Testis (tissue), 3 donors: ENCODE data around the gene NDUFA8. TPM values are rescaled to one million over a fixed set of nuclear protein-coding genes. Genes with fewer than 3 reads are reported as not detected.
"Not testable (repeated sequence)": the region's sequence is repeated elsewhere in the genome, so short reads cannot be mapped to it uniquely, and the experiment has no call there.

Source experiments
- DNase-seq: peaks from one replicate; pipeline ENCODE4 v3.0.0-alpha.2; 2019
- H3K27ac ChIP-seq, 2 donors: fragments of 200-600 bp; sonication (generic); one replicate each; pipeline ENCODE4 v1.5.1; 2019
- H3K27me3 ChIP-seq: fragments of 200-600 bp; sonication (generic); one replicate; pipeline ENCODE4 v1.5.1; 2019
- H3K36me3 ChIP-seq: fragments of 200-600 bp; sonication (generic); one replicate; pipeline ENCODE4 v1.5.1; 2017; ENCODE audit warnings: low read depth; ENCODE audit errors: missing control alignments
- H3K4me1 ChIP-seq: fragments of 200-600 bp; sonication (generic); one replicate; pipeline ENCODE4 v1.5.1; 2019
- H3K4me3 ChIP-seq, 2 donors: fragments of 200-600 bp; sonication (generic); one replicate each; pipeline ENCODE4 v1.5.1; 2017 to 2019
- H3K9me3 ChIP-seq: fragments of 200-600 bp; sonication (generic); one replicate; pipeline ENCODE4 v1.5.1; 2017
- POLR2A ChIP-seq: fragments of 450-650 bp; IDR thresholded peaks from one replicate; pipeline ENCODE4 v1.6.1; 2017; ENCODE audit warnings: antibody characterized with exemption, mild to moderate bottlenecking, moderate library complexity
- WGBS, 2 donors: methylation state at CpG; one replicate each; pipeline ENCODE4 v1.1.5; 2018; 5-methylcytosine and 5-hydroxymethylcytosine counted together
- intact Hi-C: fragments of 100-400 bp; cut with DNase I; formaldehyde crosslinking; loops from one replicate; pipeline ENCODE4 v1.15.1; 2023; ENCODE audit warnings: low total_unique reads
- polyA plus RNA-seq: library from polyadenylated mRNA; stranded (reverse); fragments of 350-450 nt; fragmentation: Illumina TruSeq; extraction: RNeasy Lipid Tissue Mini Kit (QIAGEN cat#74804); gene quantifications from one replicate; pipeline ENCODE4 v1.2.3, GENCODE V29; 2014; ENCODE audit warnings: low read depth, low replicate concordance; ENCODE audit not compliant: insufficient read depth
- total RNA-seq, 2 donors: library from RNA; depleted of rRNA; stranded (reverse); fragments of >200 nt; gene quantifications; one replicate each; pipeline ENCODE4 v1.2.3, GENCODE V29; 2016
- TF ChIP-seq, protein P1 (sequence below), 3 experiments: fragments of 450-650 bp in 2 of 3; fragments of 200-600 bp in 1 of 3; sonication (generic) in 1 of 3; IDR thresholded peaks; one replicate each; pipeline ENCODE4 v1.5.1; 2016 to 2019; ENCODE audit warnings: antibody characterized with exemption in 3 of 3, mild to moderate bottlenecking in 2 of 3, moderate library complexity in 1 of 3

NDUFA8 gene
- total and polyA plus RNA-seq, 3 donors from 2014 or later: 59.4 to 219 (median 62.1) TPM

DNA sequence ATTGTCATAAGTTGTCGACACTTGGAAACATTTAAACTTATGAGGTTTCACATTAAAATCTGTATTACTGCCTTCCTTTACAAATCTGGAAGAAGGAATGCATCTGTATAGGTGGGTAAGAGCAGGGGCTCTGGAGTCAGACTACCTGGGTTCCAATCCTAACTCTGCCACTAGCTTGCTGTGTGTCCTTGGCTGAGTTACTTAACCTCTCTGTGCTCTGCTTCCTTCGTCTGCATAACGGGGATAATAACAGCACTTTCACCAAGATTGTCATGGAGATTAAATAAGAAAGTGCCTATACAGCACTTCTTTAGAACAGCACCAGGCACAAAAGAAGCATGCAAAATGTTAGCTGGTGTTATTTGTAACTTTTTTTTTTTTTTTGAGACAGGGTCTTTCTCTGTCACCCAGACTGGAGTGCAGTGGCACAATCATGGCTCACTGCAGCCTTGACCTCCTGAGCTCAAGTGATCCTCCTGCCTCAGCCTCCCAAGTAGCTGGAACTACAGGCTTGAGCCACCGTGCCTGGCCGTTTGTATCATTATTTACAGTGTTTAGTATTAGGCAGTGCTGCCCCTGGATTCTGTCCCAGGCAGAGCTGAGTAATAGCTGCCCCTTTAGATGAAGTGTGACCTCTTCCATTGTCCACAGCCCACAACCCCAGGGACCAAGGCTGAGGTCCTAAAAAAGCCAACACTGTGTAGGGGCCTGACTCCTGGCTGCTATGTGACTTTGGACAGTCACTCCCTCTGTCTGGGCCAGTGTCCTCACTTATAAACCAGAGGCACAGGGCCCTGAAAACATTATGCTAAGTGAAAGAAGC is 41.0 kb downstream of the NDUFA8 start:
- Histone ChIP-seq H3K9me3 (no peaks in the 10 kb centered on the region), H3K27ac (no peak overlapping the region), H3K4me3 (no peak overlapping the region), H3K36me3 (no peaks in the 10 kb centered on the region), H3K4me1 (no peaks in the 10 kb centered on the region), H3K27me3 (no peaks in the 10 kb centered on the region)
- TF ChIP-seq, protein P1, sequence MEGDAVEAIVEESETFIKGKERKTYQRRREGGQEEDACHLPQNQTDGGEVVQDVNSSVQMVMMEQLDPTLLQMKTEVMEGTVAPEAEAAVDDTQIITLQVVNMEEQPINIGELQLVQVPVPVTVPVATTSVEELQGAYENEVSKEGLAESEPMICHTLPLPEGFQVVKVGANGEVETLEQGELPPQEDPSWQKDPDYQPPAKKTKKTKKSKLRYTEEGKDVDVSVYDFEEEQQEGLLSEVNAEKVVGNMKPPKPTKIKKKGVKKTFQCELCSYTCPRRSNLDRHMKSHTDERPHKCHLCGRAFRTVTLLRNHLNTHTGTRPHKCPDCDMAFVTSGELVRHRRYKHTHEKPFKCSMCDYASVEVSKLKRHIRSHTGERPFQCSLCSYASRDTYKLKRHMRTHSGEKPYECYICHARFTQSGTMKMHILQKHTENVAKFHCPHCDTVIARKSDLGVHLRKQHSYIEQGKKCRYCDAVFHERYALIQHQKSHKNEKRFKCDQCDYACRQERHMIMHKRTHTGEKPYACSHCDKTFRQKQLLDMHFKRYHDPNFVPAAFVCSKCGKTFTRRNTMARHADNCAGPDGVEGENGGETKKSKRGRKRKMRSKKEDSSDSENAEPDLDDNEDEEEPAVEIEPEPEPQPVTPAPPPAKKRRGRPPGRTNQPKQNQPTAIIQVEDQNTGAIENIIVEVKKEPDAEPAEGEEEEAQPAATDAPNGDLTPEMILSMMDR (IDR thresholded peaks at IDR 0.05): no peak
- TF ChIP-seq POLR2A: no peak
- 81 to 86% methylated on average over 5 of the region's 5 CpGs for WGBS, 2 donors
- no peak for DNase-seq
- intact Hi-C loops: no loop called here

GRCh38 chr9:122117241-122117640 is 42.3 kb downstream of the NDUFA8 start:
- intact Hi-C loops, H3K36me3 ChIP-seq, H3K4me3 ChIP-seq, H3K27me3 ChIP-seq, H3K4me1 ChIP-seq, DNase-seq, H3K9me3 ChIP-seq, H3K27ac ChIP-seq: not testable (repeated sequence)
- 77 to 85% methylated on average over 9 of the region's 9 CpGs for WGBS, 2 donors

DNA sequence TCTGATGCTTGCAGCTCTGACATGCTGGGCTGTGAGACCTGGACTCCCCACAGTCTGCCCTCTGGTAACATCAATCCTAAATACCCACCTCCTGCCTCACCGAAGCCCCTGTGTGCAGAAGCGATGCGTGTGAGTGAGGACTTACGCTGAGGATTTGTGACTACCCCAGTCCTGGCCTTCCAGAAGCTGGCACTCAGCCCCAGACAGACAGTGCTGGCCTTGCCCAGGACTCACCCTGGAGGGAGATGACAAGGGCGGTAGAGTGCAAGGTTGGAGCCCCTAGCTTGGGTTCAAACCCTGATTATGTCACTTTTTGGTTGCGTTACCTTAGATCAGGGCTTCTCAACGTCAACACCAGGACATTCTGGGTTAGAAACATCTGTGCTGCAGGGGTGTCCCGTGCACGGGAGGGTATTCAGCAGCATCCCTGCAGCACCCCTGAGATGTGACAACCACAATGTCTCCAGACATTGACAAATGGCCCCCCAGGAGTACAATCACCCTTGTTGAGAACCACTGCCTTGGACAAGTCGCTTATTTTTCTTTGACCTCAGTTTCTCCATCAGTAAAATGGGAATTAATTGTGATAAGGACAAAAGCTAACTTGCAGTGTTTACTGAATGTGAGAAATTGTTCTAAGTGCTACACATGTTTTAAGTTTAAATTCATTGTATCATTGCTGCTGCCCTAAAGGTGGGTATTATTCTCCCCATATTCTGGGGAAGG is 43.0 kb downstream of the NDUFA8 start:
- Histone ChIP-seq H3K4me3 (no peak overlapping the region), H3K27ac (no peak overlapping the region), H3K36me3 (no peaks in the 10 kb centered on the region), H3K27me3 (no peaks in the 10 kb centered on the region), H3K9me3 (no peaks in the 10 kb centered on the region), H3K4me1 (no peaks in the 10 kb centered on the region)
- WGBS, 2 donors: 88 to 89% methylated on average over 6 to 10 of the region's 10 CpGs
- intact Hi-C loops: no loop called here
- DNase-seq: no peak
- TF ChIP-seq, protein P1 (IDR thresholded peaks at IDR 0.05): no peak
- no peak for TF ChIP-seq POLR2A

DNA sequence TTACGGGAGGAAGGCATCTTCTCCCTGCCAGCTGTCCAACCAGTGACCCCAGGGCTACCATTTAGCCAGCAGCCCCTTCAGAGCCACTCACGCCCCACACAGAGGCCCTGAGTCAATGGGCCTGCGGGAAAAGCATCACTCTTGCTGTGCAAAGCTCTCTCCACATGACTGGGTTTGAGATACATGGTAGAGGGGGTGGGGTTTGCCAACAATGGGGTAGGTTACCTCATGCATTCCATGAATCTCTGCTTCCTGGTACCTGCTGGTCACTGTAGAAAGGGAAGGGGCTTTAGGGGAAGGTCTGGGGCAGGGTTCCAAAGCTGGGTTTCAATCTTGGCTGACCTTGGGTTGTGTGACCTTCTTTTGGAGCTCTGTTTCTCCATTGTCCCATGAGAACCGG is 43.5 kb downstream of the NDUFA8 start:
- Histone ChIP-seq H3K9me3 (no peaks in the 10 kb centered on the region), H3K36me3 (no peaks in the 10 kb centered on the region), H3K4me1 (no peaks in the 10 kb centered on the region), H3K27me3 (no peaks in the 10 kb centered on the region), H3K27ac (no peak overlapping the region), H3K4me3 (no peak overlapping the region)
- TF ChIP-seq, protein P1 (IDR thresholded peaks at IDR 0.05): no peak
- no peak for TF ChIP-seq POLR2A
- WGBS, 2 donors: 71% methylated on average over 4 of the region's 4 CpGs; no CpG with 5 or more reads in 1 of the 2 donors
- DNase-seq: no peak
- intact Hi-C loops: no loop called here

DNA sequence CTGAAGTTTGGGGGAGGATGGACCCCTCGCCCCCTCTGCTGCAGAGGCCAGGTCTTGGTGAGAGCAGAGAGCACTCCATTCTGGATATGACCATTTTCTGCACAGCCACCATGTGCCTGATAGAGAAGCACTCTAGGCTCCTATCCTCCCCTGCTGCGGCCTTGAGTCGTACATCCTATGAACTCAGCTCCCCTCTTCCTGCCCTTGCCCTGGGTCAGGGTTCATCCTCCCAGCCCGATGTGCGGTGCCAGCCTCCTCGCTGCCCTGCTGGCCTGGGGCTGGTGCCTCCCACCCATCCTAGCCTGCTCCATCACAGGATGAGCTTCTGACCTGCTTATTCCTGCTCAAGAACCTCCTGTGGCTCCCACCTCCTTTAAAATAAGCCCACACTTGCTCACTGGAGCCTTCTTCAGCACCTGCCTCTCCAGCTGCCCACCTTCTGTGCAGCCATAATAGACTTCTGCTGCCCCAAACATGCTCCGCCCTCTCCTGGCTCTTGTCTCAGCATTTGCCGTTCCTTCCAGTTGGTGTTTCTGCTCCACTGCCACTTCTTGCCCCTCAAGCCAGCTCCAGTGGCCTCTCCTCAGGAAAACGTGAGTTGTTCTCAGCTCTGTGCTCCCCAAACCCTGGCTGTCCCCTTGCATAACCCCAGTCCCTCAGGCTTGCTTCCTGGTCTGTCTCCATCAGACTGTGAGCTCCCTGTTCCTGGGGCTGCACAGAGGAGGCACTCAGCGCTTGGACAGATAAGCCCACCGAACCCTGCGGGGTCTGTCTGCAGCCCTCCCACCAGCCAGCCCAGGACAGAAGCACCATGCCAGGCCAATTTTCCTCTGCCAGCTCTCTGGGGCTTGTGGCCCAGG is 44.2 kb downstream of the NDUFA8 start:
- TF ChIP-seq POLR2A: no peak
- TF ChIP-seq, protein P1 (IDR thresholded peaks at IDR 0.05): no peak
- Histone ChIP-seq H3K4me1 (no peaks in the 10 kb centered on the region), H3K9me3 (no peaks in the 10 kb centered on the region), H3K36me3 (no peaks in the 10 kb centered on the region), H3K27ac (no peak overlapping the region), H3K27me3 (no peaks in the 10 kb centered on the region), H3K4me3 (no peak overlapping the region)
- WGBS, 2 donors: 70 to 75% methylated on average over 9 to 12 of the region's 12 CpGs
- no peak for DNase-seq
- intact Hi-C loops: no loop called here
